M059J (cell line): Measurements from ENCODE around the gene YPEL4. TPM values are rescaled to one million over a fixed set of nuclear protein-coding genes. Genes with fewer than 3 reads are reported as not detected.

ENCODE experiments used
- total RNA-seq: library from RNA; depleted of rRNA; stranded (reverse); fragments of >200 nt; shearing (Covaris generic); gene quantifications from 2 replicates; pipeline ENCODE4 v1.2.3, GENCODE V29; 2014; rRNA removed

The YPEL4 gene
- total RNA-seq, 1 experiment from 2014 or later: 0.25 TPM

Other genes starting within 250 kb of the YPEL4 start
- 77.4 and 95.1 TPM in 2 replicates for gene SLC43A3, start 222.8 kb downstream of the YPEL4 start, total RNA-seq
- gene RTN4RL2, start 189.4 kb downstream of the YPEL4 start, total RNA-seq: 0.34 and 0.96 TPM in 2 replicates
- gene SLC43A1, start 134.2 kb downstream of the YPEL4 start, total RNA-seq: 4.8 and 6.9 TPM in 2 replicates
- 44.6 and 47.9 TPM in 2 replicates for gene TIMM10, start 119.2 kb downstream of the YPEL4 start, total RNA-seq
- gene SMTNL1, start 112.3 kb downstream of the YPEL4 start, total RNA-seq: not detected in 2 replicates
- gene UBE2L6, start 82.2 kb downstream of the YPEL4 start, total RNA-seq: 269 and 314 TPM in 2 replicates
- 13.0 and 17.0 TPM in 2 replicates for gene SERPING1, start 52.2 kb downstream of the YPEL4 start, total RNA-seq
- 18.4 and 30.7 TPM in 2 replicates for gene CLP1, start 7.8 kb upstream of the YPEL4 start, total RNA-seq
- 37.4 and 50.8 TPM in 2 replicates for gene ZDHHC5, start 18.2 kb upstream of the YPEL4 start, total RNA-seq
- 38.3 and 50.0 TPM in 2 replicates for gene MED19, start 62.3 kb upstream of the YPEL4 start, total RNA-seq
- gene TMX2, start 62.7 kb upstream of the YPEL4 start, total RNA-seq: 155 and 166 TPM in 2 replicates
- gene SELENOH, start 91.6 kb upstream of the YPEL4 start, total RNA-seq: 275 and 279 TPM in 2 replicates
- not detected in 2 replicates for gene BTBD18, start 101.9 kb upstream of the YPEL4 start, total RNA-seq
- 50.5 and 73.8 TPM in 2 replicates for gene CTNND1, start 111.9 kb upstream of the YPEL4 start, total RNA-seq